H9 (cell line): ENCODE data around the gene PLK3. TPM values are rescaled to one million over a fixed set of nuclear protein-coding genes. Genes with fewer than 3 reads are reported as not detected.

Experiments used
- DNase-seq: peaks from one replicate; pipeline ENCODE4 v3.0.0-alpha.2; 2017
- H2AFZ ChIP-seq: one replicate; pipeline ENCODE4 v1.6.1; 2013; ENCODE audit warnings: mild to moderate bottlenecking, low read length, control low read depth, moderate library complexity
- H2AK5ac ChIP-seq: 2 replicates; pipeline ENCODE4 v1.6.1; 2013; ENCODE audit warnings: low read length, control low read depth, mixed read lengths; ENCODE audit not compliant: insufficient read length
- H2BK120ac ChIP-seq: one replicate; pipeline ENCODE4 v1.6.1; 2013; ENCODE audit warnings: low read depth, mild to moderate bottlenecking, low read length, control low read depth, inconsistent platforms; ENCODE audit not compliant: poor library complexity, severe bottlenecking
- H2BK12ac ChIP-seq: 2 replicates; pipeline ENCODE4 v1.6.1; 2013; ENCODE audit warnings: low read length, control low read depth, mixed read lengths, low read depth; ENCODE audit not compliant: insufficient read length
- H2BK15ac ChIP-seq: 2 replicates; pipeline ENCODE4 v1.6.1; 2013; ENCODE audit warnings: low read depth, low read length, control low read depth
- H2BK20ac ChIP-seq: one replicate; pipeline ENCODE4 v1.6.1; 2013; ENCODE audit warnings: low read depth, mild to moderate bottlenecking, low read length, control low read depth, inconsistent platforms; ENCODE audit not compliant: poor library complexity, severe bottlenecking
- H2BK5ac ChIP-seq: 2 replicates; pipeline ENCODE4 v1.6.1; 2013; ENCODE audit warnings: low read length, control low read depth, mixed read lengths; ENCODE audit not compliant: insufficient read length
- H3K14ac ChIP-seq: 2 replicates; pipeline ENCODE4 v1.6.1; 2013; ENCODE audit warnings: low read length, control low read depth; ENCODE audit not compliant: insufficient read depth
- H3K18ac ChIP-seq: 2 replicates; pipeline ENCODE4 v1.6.1; 2013; ENCODE audit warnings: low read depth, mild to moderate bottlenecking, mixed read lengths, low read length, control low read depth; ENCODE audit not compliant: insufficient read length
- H3K23ac ChIP-seq: 2 replicates; pipeline ENCODE4 v1.6.1; 2013; ENCODE audit warnings: low read length, control low read depth, mixed read lengths, low read depth; ENCODE audit not compliant: insufficient read length
- H3K23me2 ChIP-seq: 2 replicates; pipeline ENCODE4 v1.6.1; 2013; ENCODE audit warnings: low read depth, mild to moderate bottlenecking, mixed read lengths, low read length, control low read depth; ENCODE audit not compliant: insufficient read length, poor library complexity, severe bottlenecking
- H3K27ac ChIP-seq: 2 replicates; pipeline ENCODE4 v1.5.1; 2013; ENCODE audit warnings: low read length, control low read depth, mixed read lengths, low read depth; ENCODE audit not compliant: insufficient read length
- H3K27me3 ChIP-seq: 2 replicates; pipeline ENCODE4 v1.6.1; 2013; ENCODE audit warnings: low read length, control low read depth, inconsistent platforms; ENCODE audit not compliant: insufficient read depth
- H3K4ac ChIP-seq: 2 replicates; pipeline ENCODE4 v1.6.1; 2013; ENCODE audit warnings: low read depth, mild to moderate bottlenecking, control low read depth, inconsistent platforms, low read length, moderate library complexity
- H3K4me1 ChIP-seq: 2 replicates; pipeline ENCODE4 v1.6.1; 2013; ENCODE audit warnings: low read length, control low read depth, inconsistent platforms; ENCODE audit not compliant: insufficient read depth
- H3K4me2 ChIP-seq: 2 replicates; pipeline ENCODE4 v1.6.1; 2013; ENCODE audit warnings: low read length, control low read depth, mixed read lengths; ENCODE audit not compliant: insufficient read length, insufficient read depth
- H3K56ac ChIP-seq: 2 replicates; pipeline ENCODE4 v1.6.1; 2013; ENCODE audit warnings: low read depth, mild to moderate bottlenecking, mixed read lengths, low read length, control low read depth; ENCODE audit not compliant: insufficient read length
- H3K79me1 ChIP-seq: 2 replicates; pipeline ENCODE4 v1.6.1; 2013; ENCODE audit warnings: low read depth, mild to moderate bottlenecking, moderate library complexity, low read length, control low read depth, inconsistent platforms; ENCODE audit not compliant: insufficient read depth, poor library complexity, severe bottlenecking
- H3K79me2 ChIP-seq: 2 replicates; pipeline ENCODE4 v1.6.1; 2013; ENCODE audit warnings: low read length, control low read depth, inconsistent platforms; ENCODE audit not compliant: insufficient read depth
- H3K9ac ChIP-seq: 2 replicates; pipeline ENCODE4 v1.6.1; 2013; ENCODE audit warnings: low read length, control low read depth, mixed read lengths; ENCODE audit not compliant: insufficient read length; ENCODE audit errors: extremely low read depth
- H3K9me3 ChIP-seq: one replicate; pipeline ENCODE4 v1.6.1; 2013; ENCODE audit warnings: low read depth, low read length, inconsistent platforms; ENCODE audit not compliant: control insufficient read depth
- H3T11ph ChIP-seq: one replicate; pipeline ENCODE4 v1.6.1; 2013; ENCODE audit warnings: mild to moderate bottlenecking, low read length, control low read depth, inconsistent platforms
- H4K20me1 ChIP-seq: one replicate; pipeline ENCODE4 v1.6.1; 2013; ENCODE audit not compliant: control insufficient read depth, insufficient read length, insufficient read depth
- H4K5ac ChIP-seq: 2 replicates; pipeline ENCODE4 v1.6.1; 2013; ENCODE audit warnings: low read depth, mild to moderate bottlenecking, mixed read lengths, low read length, control low read depth; ENCODE audit not compliant: insufficient read length
- H4K8ac ChIP-seq: replicated peaks from 2 replicates; pipeline ENCODE4 v1.6.1; 2013; ENCODE audit warnings: low read length, control low read depth, mixed read lengths, low read depth; ENCODE audit not compliant: insufficient read length
- H4K91ac ChIP-seq: 2 replicates; pipeline ENCODE4 v1.6.1; 2013; ENCODE audit warnings: low read depth, mild to moderate bottlenecking, moderate library complexity, mixed read lengths, low read length, control low read depth; ENCODE audit not compliant: insufficient read length
- H3K27ac Mint-ChIP-seq, 3 experiments: 2 replicates in 2 of 3; 3 replicates in 1 of 3; pipeline ENCODE4 v1.8.0; 2020 to 2021; ENCODE audit warnings: mixed read lengths in 3 of 3, mild to moderate bottlenecking in 1 of 3, moderate library complexity in 1 of 3
- H3K27me3 Mint-ChIP-seq: 2 replicates; pipeline ENCODE4 v1.8.0; 2021; ENCODE audit warnings: low read depth, mild to moderate bottlenecking, moderate library complexity, mixed read lengths
- H3K36me3 Mint-ChIP-seq, 3 experiments: 2 replicates in 2 of 3; 3 replicates in 1 of 3; pipeline ENCODE4 v1.8.0; 2020 to 2021; ENCODE audit warnings: low read depth in 3 of 3, mixed read lengths in 3 of 3; ENCODE audit not compliant: insufficient read depth in 1 of 3
- H3K4me1 Mint-ChIP-seq, 2 experiments: 2 replicates each; pipeline ENCODE4 v1.8.0; 2020; ENCODE audit warnings: mixed read lengths in 2 of 2
- H3K4me3 Mint-ChIP-seq, 2 experiments: 2 replicates in 1 of 2; 3 replicates in 1 of 2; pipeline ENCODE4 v1.8.0; 2020 to 2021; ENCODE audit warnings: mild to moderate bottlenecking in 2 of 2, mixed read lengths in 2 of 2, moderate library complexity in 1 of 2
- H3K9me3 Mint-ChIP-seq, 2 experiments: 2 replicates in 1 of 2; 3 replicates in 1 of 2; pipeline ENCODE4 v1.8.0; 2020; ENCODE audit warnings: mild to moderate bottlenecking in 2 of 2, mixed read lengths in 2 of 2, moderate library complexity in 1 of 2
- CTCF ChIP-seq: fragments of 200-600 bp; sonication (generic); conservative IDR thresholded peaks from 3 replicates; pipeline ENCODE4 v1.8.0; 2021; ENCODE audit warnings: antibody characterized with exemption, mild to moderate bottlenecking
- WGBS: extraction: QIAGEN DNeasy Blood & Tissue Kit; methylation state at CpG from one replicate; pipeline ENCODE4 v1.1.7; 2013; ENCODE audit warnings: missing lambda C conversion rate, low lambda C conversion rate, mixed read lengths; ENCODE audit not compliant: insufficient read length; ENCODE audit errors: extremely low coverage; 5-methylcytosine and 5-hydroxymethylcytosine counted together
- total RNA-seq: library from RNA; stranded (reverse); gene quantifications from 2 replicates; pipeline ENCODE4 v1.2.1, GENCODE V29; 2021

PLK3 gene
- total RNA-seq, 1 experiment from 2014 or later: 14.7 TPM

- H2BK120ac ChIP-seq: peak within 1 kb of the TSS; percentile 82
- WGBS: no CpG with 5 or more reads among the region's 23 CpGs
Measured at GRCh38 chr1:44808063-44808937, 8.1 kb downstream of the PLK3 start, which contains the start of gene BTBD19. BTBD19 (plus strand) TSS chr1:44808523; CDS start chr1:44808821, 298 bp downstream.

More at GRCh38 chr1:44808063-44808937, 8.1 kb downstream of the PLK3 start, which contains the start of gene BTBD19:
- Histone ChIP-seq H3K27me3 (no peaks in the 10 kb centered on the region), H2BK20ac (no peak within 1 kb of the TSS), H3K4me2 (peak within 1 kb of the TSS; percentile 29), H3K14ac (peak within 1 kb of the TSS; percentile 89), H2AK5ac (peak within 1 kb of the TSS; percentile 7), H3K27ac (peak within 1 kb of the TSS; percentile 85), H3K9me3 (no peaks in the 10 kb centered on the region), H2AFZ (no peak within 1 kb of the TSS), H3K18ac (peak within 1 kb of the TSS; percentile 91), H3K79me2 (no peaks in the 10 kb centered on the region), H3T11ph (peak within 1 kb of the TSS; percentile 47), H4K5ac (peak within 1 kb of the TSS; percentile 35), H3K4me1 (peaks cover 10% of the 10 kb centered on the region; the same call in 1 of the 2 replicates), H3K23ac (no peak within 1 kb of the TSS), H3K79me1 (no peaks in the 10 kb centered on the region), H2BK12ac (peak within 1 kb of the TSS; percentile 94), H2BK15ac (no peak within 1 kb of the TSS), H3K23me2 (peaks cover 4% of the 10 kb centered on the region), H4K91ac (peak within 1 kb of the TSS; percentile 68), H3K4ac (peak within 1 kb of the TSS; percentile 72), H3K56ac (no peak within 1 kb of the TSS), H2BK5ac (peak within 1 kb of the TSS; percentile 47), H4K20me1 (no peaks in the 10 kb centered on the region), H4K8ac (no peak within 1 kb of the TSS), H3K9ac (peak within 1 kb of the TSS; percentile 51)
- Mint-ChIP-seq H3K27ac (peak within 1 kb of the TSS; percentile 95 to 100 (median 96)), H3K36me3 (peaks cover 3 to 26% (median 20%) of the 10 kb centered on the region in 3 experiments; a peak in 6 of 7 replicates), H3K4me1 (peaks cover 31 to 36% of the 10 kb centered on the region in 2 experiments), H3K4me3 (peak within 1 kb of the TSS; percentile 22 to 58), H3K9me3 (no peaks in the 10 kb centered on the region), H3K27me3 (no peaks in the 10 kb centered on the region; the same call in 1 of the 2 replicates)
- DNase-seq: peak; percentile 88
- no peak for TF ChIP-seq CTCF
